ENCODE measurements around the gene CD74.

- no peak for TF ChIP-seq CTCF (IDR thresholded peaks at IDR 0.05)
- TF ChIP-seq POLR2A (IDR thresholded peaks at IDR 0.05) = no peak
- TF ChIP-seq POLR2AphosphoS5 (IDR thresholded peaks at IDR 0.05) = no peak
These were observed 16.4 kb downstream of the CD74 start for GRCh38 chr5:150396267-150396666.

Measured in breast epithelium (tissue), 3 donors.